HepG2 (cell line): ENCODE data around the gene TMEM185B. TPM values are rescaled to one million over a fixed set of nuclear protein-coding genes. Genes with fewer than 3 reads are reported as not detected.

Experiments used
- ADNP ChIP-seq: sonication (generic); formaldehyde crosslinking; IDR thresholded peaks from 2 replicates; pipeline ENCODE4 v1.4.0; 2020; ENCODE audit warnings: missing genetic modification reagents
- ATF6 ChIP-seq: sonication (generic); formaldehyde crosslinking; conservative IDR thresholded peaks from 2 replicates; pipeline ENCODE4 v1.4.0; 2020; ENCODE audit warnings: missing genetic modification reagents
- DBP ChIP-seq: sonication (generic); formaldehyde crosslinking; IDR thresholded peaks from 2 replicates; pipeline ENCODE4 v1.4.0; 2020; ENCODE audit warnings: missing genetic modification reagents; ENCODE audit errors: not compliant biosample characterization
- FOSL2 ChIP-seq: sonication (generic); formaldehyde crosslinking; IDR thresholded peaks from 2 replicates; pipeline ENCODE4 v1.4.0; 2020; ENCODE audit warnings: missing genetic modification reagents
- SYNCRIP ChIP-seq: fragments of 200-400 bp; formaldehyde crosslinking; IDR thresholded peaks from 2 replicates; pipeline ENCODE4 v1.6.1; 2018; ENCODE audit warnings: mild to moderate bottlenecking, low read depth, low read length; ENCODE audit not compliant: insufficient read depth
- THAP9 ChIP-seq: sonication (generic); formaldehyde crosslinking; IDR thresholded peaks from 2 replicates; pipeline ENCODE4; 2020; ENCODE audit warnings: missing genetic modification reagents, mild to moderate bottlenecking, borderline replicate concordance
- ZNF280B ChIP-seq: sonication (generic); formaldehyde crosslinking; IDR thresholded peaks from 2 replicates; pipeline ENCODE4 v1.5.0; 2020; ENCODE audit warnings: missing genetic modification reagents, mild to moderate bottlenecking, borderline replicate concordance
- ZNF780A ChIP-seq: sonication (generic); formaldehyde crosslinking; IDR thresholded peaks from 2 replicates; pipeline ENCODE4 v1.8.0; 2022; ENCODE audit warnings: mild to moderate bottlenecking, missing genetic modification reagents, moderate library complexity
- ZSCAN25 ChIP-seq: sonication (generic); formaldehyde crosslinking; IDR thresholded peaks from 2 replicates; pipeline ENCODE4 v1.8.0; 2022; ENCODE audit warnings: mild to moderate bottlenecking, missing genetic modification reagents
- polyA plus RNA-seq, 8 experiments: library from polyadenylated mRNA; depleted of rRNA in 3 of 8; stranded (reverse) in 7 of 8; unstranded in 1 of 8; fragments of >200 nt; fragmentation: Illumina TruSeq in 4 of 8; extraction: Trizol in 4 of 8; gene quantifications; 2 replicates each; pipeline versions ENCODE4 v1.2.1 to v1.2.3, GENCODE V29; 2011 to 2016; ENCODE audit warnings: low read depth in 4 of 8, missing spikeins in 1 of 8, mixed read lengths in 1 of 8; ENCODE audit not compliant: insufficient read depth in 1 of 8
- total RNA-seq, 5 experiments: library from RNA; depleted of rRNA; stranded (reverse); fragments of >200 nt; fragmentation: Illumina TruSeq; extraction: Trizol; gene quantifications; 2 replicates each; pipeline ENCODE4 v1.2.3, GENCODE V29; 2016; ENCODE audit warnings: low read depth in 1 of 5
- TF ChIP-seq, protein P1 (sequence below): sonication (generic); formaldehyde crosslinking; IDR thresholded peaks from 2 replicates; pipeline ENCODE4 v1.4.0; 2020; ENCODE audit warnings: missing genetic modification reagents
- TF ChIP-seq, protein P2 (sequence below): sonication (generic); formaldehyde crosslinking; IDR thresholded peaks from 2 replicates; pipeline ENCODE4 v1.5.1; 2020; ENCODE audit warnings: mild to moderate bottlenecking, missing genetic modification reagents, moderate library complexity

The TMEM185B gene
- total and polyA plus RNA-seq, 2 of the 13 experiments (the other 11 are each of a cell fraction or from before 2014, with no cell fraction given), result 5.6 to 7.0 TPM

GRCh38 chr2:120239488-120240287, 16.5 kb upstream of the TMEM185B start (continued):
- TF ChIP-seq THAP9 (CRISPR knock-in tag) (peak; percentile 2; the same call in 1 of the 2 replicates), ADNP (CRISPR knock-in tag) (peak; percentile 55; the same call in 1 of the 2 replicates), ZSCAN25 (CRISPR knock-in tag) (no peak), ZNF280B (CRISPR knock-in tag) (no peak), SYNCRIP (no peak), FOSL2 (CRISPR knock-in tag) (0 out of 2 replicates have a peak, but pooled peaks have one; percentile 12), ZNF780A (CRISPR knock-in tag) (no peak), DBP (CRISPR knock-in tag) (no peak), ATF6 (CRISPR knock-in tag) (no peak)
- TF ChIP-seq, protein P1, sequence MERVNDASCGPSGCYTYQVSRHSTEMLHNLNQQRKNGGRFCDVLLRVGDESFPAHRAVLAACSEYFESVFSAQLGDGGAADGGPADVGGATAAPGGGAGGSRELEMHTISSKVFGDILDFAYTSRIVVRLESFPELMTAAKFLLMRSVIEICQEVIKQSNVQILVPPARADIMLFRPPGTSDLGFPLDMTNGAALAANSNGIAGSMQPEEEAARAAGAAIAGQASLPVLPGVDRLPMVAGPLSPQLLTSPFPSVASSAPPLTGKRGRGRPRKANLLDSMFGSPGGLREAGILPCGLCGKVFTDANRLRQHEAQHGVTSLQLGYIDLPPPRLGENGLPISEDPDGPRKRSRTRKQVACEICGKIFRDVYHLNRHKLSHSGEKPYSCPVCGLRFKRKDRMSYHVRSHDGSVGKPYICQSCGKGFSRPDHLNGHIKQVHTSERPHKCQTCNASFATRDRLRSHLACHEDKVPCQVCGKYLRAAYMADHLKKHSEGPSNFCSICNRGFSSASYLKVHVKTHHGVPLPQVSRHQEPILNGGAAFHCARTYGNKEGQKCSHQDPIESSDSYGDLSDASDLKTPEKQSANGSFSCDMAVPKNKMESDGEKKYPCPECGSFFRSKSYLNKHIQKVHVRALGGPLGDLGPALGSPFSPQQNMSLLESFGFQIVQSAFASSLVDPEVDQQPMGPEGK, result peak; percentile 37
- TF ChIP-seq, protein P2, sequence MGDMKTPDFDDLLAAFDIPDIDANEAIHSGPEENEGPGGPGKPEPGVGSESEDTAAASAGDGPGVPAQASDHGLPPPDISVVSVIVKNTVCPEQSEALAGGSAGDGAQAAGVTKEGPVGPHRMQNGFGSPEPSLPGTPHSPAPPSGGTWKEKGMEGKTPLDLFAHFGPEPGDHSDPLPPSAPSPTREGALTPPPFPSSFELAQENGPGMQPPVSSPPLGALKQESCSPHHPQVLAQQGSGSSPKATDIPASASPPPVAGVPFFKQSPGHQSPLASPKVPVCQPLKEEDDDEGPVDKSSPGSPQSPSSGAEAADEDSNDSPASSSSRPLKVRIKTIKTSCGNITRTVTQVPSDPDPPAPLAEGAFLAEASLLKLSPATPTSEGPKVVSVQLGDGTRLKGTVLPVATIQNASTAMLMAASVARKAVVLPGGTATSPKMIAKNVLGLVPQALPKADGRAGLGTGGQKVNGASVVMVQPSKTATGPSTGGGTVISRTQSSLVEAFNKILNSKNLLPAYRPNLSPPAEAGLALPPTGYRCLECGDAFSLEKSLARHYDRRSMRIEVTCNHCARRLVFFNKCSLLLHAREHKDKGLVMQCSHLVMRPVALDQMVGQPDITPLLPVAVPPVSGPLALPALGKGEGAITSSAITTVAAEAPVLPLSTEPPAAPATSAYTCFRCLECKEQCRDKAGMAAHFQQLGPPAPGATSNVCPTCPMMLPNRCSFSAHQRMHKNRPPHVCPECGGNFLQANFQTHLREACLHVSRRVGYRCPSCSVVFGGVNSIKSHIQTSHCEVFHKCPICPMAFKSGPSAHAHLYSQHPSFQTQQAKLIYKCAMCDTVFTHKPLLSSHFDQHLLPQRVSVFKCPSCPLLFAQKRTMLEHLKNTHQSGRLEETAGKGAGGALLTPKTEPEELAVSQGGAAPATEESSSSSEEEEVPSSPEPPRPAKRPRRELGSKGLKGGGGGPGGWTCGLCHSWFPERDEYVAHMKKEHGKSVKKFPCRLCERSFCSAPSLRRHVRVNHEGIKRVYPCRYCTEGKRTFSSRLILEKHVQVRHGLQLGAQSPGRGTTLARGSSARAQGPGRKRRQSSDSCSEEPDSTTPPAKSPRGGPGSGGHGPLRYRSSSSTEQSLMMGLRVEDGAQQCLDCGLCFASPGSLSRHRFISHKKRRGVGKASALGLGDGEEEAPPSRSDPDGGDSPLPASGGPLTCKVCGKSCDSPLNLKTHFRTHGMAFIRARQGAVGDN (CRISPR knock-in tag), result peak; percentile 65
